Parathyroid adenoma (tissue), 2 donors: ENCODE measurements around the gene GOLGA6L7.

Experiments
- H2AFZ ChIP-seq: fragments of 300-600 bp; sonication (generic); one replicate; pipeline ENCODE4 v1.7.0; 2017; ENCODE audit warnings: antibody characterized with exemption, mild to moderate bottlenecking
- H3K27ac ChIP-seq: fragments of 300-600 bp; sonication (generic); one replicate; pipeline ENCODE4 v1.7.0; 2017
- H3K27me3 ChIP-seq: fragments of 300-600 bp; sonication (generic); one replicate; pipeline ENCODE4 v1.7.0; 2017; ENCODE audit warnings: low read length; ENCODE audit not compliant: control insufficient read depth, insufficient read depth
- H3K36me3 ChIP-seq: fragments of 300-600 bp; sonication (generic); one replicate; pipeline ENCODE4 v1.7.0; 2017; ENCODE audit warnings: low read length; ENCODE audit not compliant: control insufficient read depth, insufficient read depth
- H3K4me1 ChIP-seq: fragments of 300-600 bp; sonication (generic); one replicate; pipeline ENCODE4 v1.7.0; 2017; ENCODE audit warnings: control low read depth
- H3K4me2 ChIP-seq: fragments of 300-600 bp; sonication (generic); one replicate; pipeline ENCODE4 v1.7.0; 2017; ENCODE audit warnings: low read length
- H3K4me3 ChIP-seq: fragments of 300-600 bp; sonication (generic); one replicate; pipeline ENCODE4 v1.7.0; 2017; ENCODE audit warnings: low read depth, low read length
- H3K79me2 ChIP-seq: fragments of 300-600 bp; sonication (generic); one replicate; pipeline ENCODE4 v1.7.0; 2017; ENCODE audit warnings: control low read depth
- H3K9ac ChIP-seq: fragments of 300-600 bp; sonication (generic); one replicate; pipeline ENCODE4 v1.7.0; 2017; ENCODE audit warnings: mild to moderate bottlenecking
- H3K9me3 ChIP-seq: fragments of 300-600 bp; sonication (generic); one replicate; pipeline ENCODE4 v1.7.0; 2017; ENCODE audit warnings: low read length; ENCODE audit not compliant: control insufficient read depth
- CTCF ChIP-seq: fragments of 300-600 bp; sonication (generic); IDR thresholded peaks from one replicate; pipeline ENCODE4 v1.7.0; 2017; ENCODE audit warnings: antibody characterized with exemption, mild to moderate bottlenecking
- donor health status: primary hyperparathyroidism.

GOLGA6L7 gene

DNA sequence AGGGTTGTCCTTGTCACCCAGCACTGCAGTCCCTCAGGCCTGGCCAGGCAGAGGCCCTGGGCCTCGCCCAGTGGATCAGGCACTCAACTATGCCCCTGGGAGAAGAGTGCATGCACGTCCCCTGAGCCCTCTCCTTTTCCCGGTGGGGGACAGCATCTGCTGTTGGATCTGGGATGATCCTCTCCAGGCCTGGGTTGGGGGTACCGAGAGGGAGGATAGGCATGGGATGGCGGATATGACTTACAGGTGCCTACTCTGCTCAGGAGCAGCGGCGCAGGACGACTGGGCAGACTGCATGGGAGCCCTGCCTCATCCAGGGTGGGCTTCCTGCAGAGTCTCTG lies 28.4 kb upstream of the GOLGA6L7 start:
- Histone ChIP-seq H3K9ac (no peak overlapping the region), H3K9me3 (no peaks in the 10 kb centered on the region), H3K27ac (no peak overlapping the region), H3K4me1 (no peaks in the 10 kb centered on the region), H3K4me2 (no peak overlapping the region), H3K27me3 (no peaks in the 10 kb centered on the region), H3K4me3 (no peak overlapping the region), H3K79me2 (no peaks in the 10 kb centered on the region), H3K36me3 (no peaks in the 10 kb centered on the region), H2AFZ (no peak overlapping the region)
- TF ChIP-seq CTCF: no peak

DNA sequence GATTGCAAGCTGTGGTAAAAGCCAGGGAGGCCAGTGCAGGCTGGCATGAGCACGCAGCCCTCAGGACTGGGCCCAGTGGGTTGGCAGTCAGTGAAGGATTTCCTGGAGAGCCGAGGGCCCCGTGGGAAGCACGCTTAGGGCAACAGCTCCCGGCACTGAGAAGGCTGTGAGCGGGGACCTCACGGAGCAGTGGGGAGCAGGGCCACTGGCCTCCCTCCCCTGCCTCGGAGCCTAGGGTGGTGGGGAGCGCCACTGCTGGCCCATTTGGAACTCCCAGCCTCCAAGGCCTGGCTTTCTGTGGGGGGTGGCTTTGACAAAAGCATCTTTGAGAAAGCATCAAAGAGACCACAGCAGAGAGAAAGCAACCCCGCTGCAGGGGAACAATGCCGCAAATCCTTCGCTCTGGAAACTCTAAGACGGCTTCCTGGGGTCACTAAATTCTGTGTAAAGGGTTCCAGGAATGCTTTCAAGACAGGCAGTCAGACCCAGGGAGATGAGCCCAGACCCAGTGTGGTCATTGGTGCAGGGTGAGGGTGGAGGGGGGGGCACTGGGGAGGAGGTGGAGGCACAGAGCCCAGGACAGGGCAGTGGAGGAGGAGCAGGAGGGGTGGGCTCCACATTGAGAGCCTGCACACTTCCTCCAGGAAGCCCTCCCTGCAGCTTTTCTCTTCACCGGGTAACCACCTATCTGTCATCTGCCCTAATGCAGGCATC lies 27.8 kb upstream of the GOLGA6L7 start:
- H3K9me3 ChIP-seq: no peaks in the 10 kb centered on the region
- H2AFZ ChIP-seq: no peak overlapping the region
- no peak overlapping the region for H3K9ac ChIP-seq
- TF ChIP-seq CTCF: no peak
- no peaks in the 10 kb centered on the region for H3K79me2 ChIP-seq
- H3K4me3 ChIP-seq: no peak overlapping the region
- no peak overlapping the region for H3K27ac ChIP-seq
- no peaks in the 10 kb centered on the region for H3K27me3 ChIP-seq
- no peaks in the 10 kb centered on the region for H3K36me3 ChIP-seq
- no peak overlapping the region for H3K4me2 ChIP-seq
- no peaks in the 10 kb centered on the region for H3K4me1 ChIP-seq

DNA sequence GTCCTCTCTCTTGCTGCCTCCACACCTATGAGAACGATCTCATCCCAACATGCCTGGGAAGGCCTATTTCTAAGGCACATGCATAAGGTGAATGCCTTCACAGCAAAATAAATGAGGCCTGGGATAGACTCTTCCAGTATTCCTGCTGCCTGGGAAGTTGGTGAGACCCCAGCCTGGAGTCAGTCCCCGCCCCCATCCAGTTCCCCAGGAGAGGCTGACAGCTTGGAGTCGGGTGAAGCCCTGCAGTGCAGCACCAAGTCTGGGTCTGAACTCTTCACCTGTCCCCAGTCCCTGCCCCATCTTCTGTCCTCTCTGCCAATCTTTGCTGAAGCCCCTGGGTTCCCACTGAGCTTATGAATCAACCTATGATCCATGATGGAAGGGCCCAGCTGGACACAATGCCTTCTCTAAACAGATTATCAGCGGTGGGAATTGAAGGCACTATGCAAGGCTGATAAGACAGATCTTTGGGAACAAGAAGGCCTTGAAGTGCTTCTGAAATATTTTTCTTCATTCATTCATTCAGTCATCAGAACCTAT lies 27.1 kb upstream of the GOLGA6L7 start:
- H3K36me3 ChIP-seq: no peaks in the 10 kb centered on the region
- no peak overlapping the region for H3K4me3 ChIP-seq
- TF ChIP-seq CTCF: no peak
- H3K4me2 ChIP-seq: no peak overlapping the region
- H3K79me2 ChIP-seq: no peaks in the 10 kb centered on the region
- H2AFZ ChIP-seq: no peak overlapping the region
- no peak overlapping the region for H3K9ac ChIP-seq
- no peaks in the 10 kb centered on the region for H3K27me3 ChIP-seq
- no peaks in the 10 kb centered on the region for H3K9me3 ChIP-seq
- no peaks in the 10 kb centered on the region for H3K4me1 ChIP-seq
- H3K27ac ChIP-seq: no peak overlapping the region

DNA sequence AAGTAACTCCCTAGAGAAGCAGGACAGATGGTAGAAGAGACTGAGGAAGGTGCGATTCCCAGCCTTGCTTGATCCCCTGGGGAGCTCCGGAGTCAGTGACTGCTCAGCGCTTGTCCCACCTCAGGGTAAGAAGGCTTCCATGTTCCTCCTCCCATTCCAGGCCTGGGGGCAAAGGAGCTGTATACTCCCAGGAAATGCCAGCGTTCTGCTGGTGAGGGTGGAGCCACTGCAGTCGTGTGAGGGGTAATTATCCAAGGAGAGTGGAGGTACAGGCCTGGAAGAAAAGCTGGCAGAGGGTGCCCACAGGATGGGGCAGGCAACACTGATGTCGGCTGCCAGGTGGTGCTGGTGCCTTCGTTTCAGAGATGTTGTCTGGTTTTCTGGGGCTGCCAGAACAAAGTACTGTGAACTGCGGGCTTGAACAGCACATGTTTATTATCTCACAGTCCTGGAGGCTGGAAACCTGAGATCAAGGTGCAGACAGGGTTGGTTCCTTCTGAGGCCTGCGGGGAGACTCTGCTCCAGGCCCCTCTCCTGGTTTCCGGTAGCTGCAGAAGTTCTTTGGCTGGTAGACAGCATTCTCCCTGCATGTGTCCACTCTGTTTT lies 25.2 kb upstream of the GOLGA6L7 start:
- Histone ChIP-seq H3K4me2 (no peak overlapping the region), H3K27me3 (no peaks in the 10 kb centered on the region), H3K36me3 (no peaks in the 10 kb centered on the region), H3K9ac (no peak overlapping the region), H3K9me3 (no peaks in the 10 kb centered on the region), H3K27ac (no peak overlapping the region), H2AFZ (no peak overlapping the region), H3K4me1 (no peaks in the 10 kb centered on the region), H3K79me2 (no peaks in the 10 kb centered on the region), H3K4me3 (no peak overlapping the region)
- peak; percentile 13 for TF ChIP-seq CTCF

DNA sequence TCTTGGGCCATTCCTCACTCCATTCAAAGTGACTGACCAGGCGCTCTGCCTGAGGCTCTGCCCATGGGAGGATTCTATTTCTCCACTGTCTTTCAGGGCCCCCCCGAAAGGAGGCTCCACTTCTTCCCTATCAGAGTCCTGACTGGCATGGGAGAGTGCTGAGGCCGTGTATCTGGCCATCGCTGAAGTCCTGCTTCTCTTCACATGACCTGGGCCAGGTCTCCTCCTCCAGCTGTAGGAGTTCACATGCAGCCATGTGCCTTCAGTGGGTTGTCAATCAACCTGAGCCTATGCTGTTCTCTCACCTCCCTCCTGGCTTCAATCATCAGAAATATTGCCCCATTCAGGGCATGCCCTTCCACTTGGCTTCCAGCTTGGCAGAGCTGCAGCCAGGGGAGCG lies 24.6 kb upstream of the GOLGA6L7 start:
- no peaks in the 10 kb centered on the region for H3K27me3 ChIP-seq
- no peaks in the 10 kb centered on the region for H3K79me2 ChIP-seq
- no peak overlapping the region for H3K9ac ChIP-seq
- no peak overlapping the region for H3K4me2 ChIP-seq
- no peaks in the 10 kb centered on the region for H3K4me1 ChIP-seq
- H3K9me3 ChIP-seq: no peaks in the 10 kb centered on the region
- H3K27ac ChIP-seq: no peak overlapping the region
- no peak for TF ChIP-seq CTCF
- H2AFZ ChIP-seq: no peak overlapping the region
- H3K4me3 ChIP-seq: no peak overlapping the region
- H3K36me3 ChIP-seq: no peaks in the 10 kb centered on the region
